T47D (cell line): ENCODE measurements around the gene NOP16.
"Not testable (repeated sequence)": the region's sequence is repeated elsewhere in the genome, so short reads cannot be mapped to it uniquely, and the experiment has no call there.

ENCODE experiments used
- DNase-seq, 2 experiments: peaks; one replicate each; pipeline versions ENCODE4 v3.0.0 to v3.0.0-alpha.2; 2011 to 2012; ENCODE audit warnings: low read depth in 1 of 2, low spot score in 1 of 2
- JUND ChIP-seq: IDR thresholded peaks from 2 replicates; pipeline ENCODE4 v1.6.1; 2012; ENCODE audit warnings: low read depth
- in situ Hi-C: cut with HindIII; loops from 2 replicates; pipeline ENCODE4 v1.10.0; 2016; ENCODE audit warnings: low sequenced_read_pairs, low pct_unique_long_range_greater_than_20kb

Gene NOP16

GRCh38 chr5:176415952-176416924 lies 27.8 kb upstream of the NOP16 start, which contains the start of gene CLTB:
Gene CLTB (minus strand): TSS chr5:176416539. CDS start chr5:176416363, 176 bp downstream.
- in situ Hi-C loops = no loop called here
- TF ChIP-seq JUND = no peak
- DNase-seq = peak; percentile 88 to 93

GRCh38 chr5:176415240-176415951 lies 27.0 kb upstream of the NOP16 start:
- peak in 1 of 2 experiments; percentile 69 for DNase-seq
- in situ Hi-C loops = no loop called here
- no peak for TF ChIP-seq JUND

GRCh38 chr5:176414704-176415103 lies 26.3 kb upstream of the NOP16 start:
- TF ChIP-seq JUND = no peak
- DNase-seq = no peak
- in situ Hi-C loops = no loop called here

GRCh38 chr5:176413709-176414191 lies 25.4 kb upstream of the NOP16 start:
- in situ Hi-C loops = no loop called here
- DNase-seq = no peak
- no peak for TF ChIP-seq JUND

GRCh38 chr5:176413255-176413565 lies 24.8 kb upstream of the NOP16 start:
- TF ChIP-seq JUND = no peak
- no peak for DNase-seq
- in situ Hi-C loops = no loop called here

- no peak for DNase-seq
- in situ Hi-C loops = no loop called here
- no peak for TF ChIP-seq JUND
These were observed 24.3 kb upstream of the NOP16 start for GRCh38 chr5:176412517-176413254.

- in situ Hi-C loops = no loop called here
- no peak for TF ChIP-seq JUND
- DNase-seq = no peak
These were observed 22.2 kb upstream of the NOP16 start for GRCh38 chr5:176410486-176411180.

- TF ChIP-seq JUND = no peak
- no peak for DNase-seq
- in situ Hi-C loops = no loop called here
These were observed 21.4 kb upstream of the NOP16 start for GRCh38 chr5:176409765-176410164.

- no peak for DNase-seq
- in situ Hi-C loops = no loop called here
- TF ChIP-seq JUND = no peak
These were observed 20.2 kb upstream of the NOP16 start for GRCh38 chr5:176408590-176408989.

GRCh38 chr5:176408252-176408573 lies 19.8 kb upstream of the NOP16 start:
- in situ Hi-C loops, DNase-seq: not testable (repeated sequence)

GRCh38 chr5:176407456-176408251 lies 19.3 kb upstream of the NOP16 start:
- no peak for DNase-seq
- TF ChIP-seq JUND = no peak
- in situ Hi-C loops = no loop called here
